B cell (primary cell): ENCODE results near the gene CHST11.

Experiments used
- CTCF ChIP-seq: fragments of 200-600 bp; IDR thresholded peaks from one replicate; pipeline ENCODE4 v1.8.0; 2022; ENCODE audit warnings: antibody characterized with exemption, mild to moderate bottlenecking
- EZH2 ChIP-seq: IDR thresholded peaks from 2 replicates; pipeline ENCODE4 v1.6.1; 2012; ENCODE audit warnings: borderline replicate concordance, low read depth, mild to moderate bottlenecking, moderate library complexity, low read length; ENCODE audit not compliant: insufficient read depth, poor library complexity, severe bottlenecking

- TF ChIP-seq CTCF, result no peak
- TF ChIP-seq EZH2, result no peak
Observed at GRCh38 chr12:104586351-104586919, 129.7 kb downstream of the CHST11 start.
